HepG2 (cell line): ENCODE measurements around the gene SLC38A3. TPM values are rescaled to one million over a fixed set of nuclear protein-coding genes. Genes with fewer than 3 reads are reported as not detected.

Experiments used
- AHR ChIP-seq: IDR thresholded peaks from 2 replicates; pipeline ENCODE4 v1.6.1; 2018; ENCODE audit warnings: missing genetic modification reagents, missing compliant biosample characterization
- BATF2 ChIP-seq: sonication (generic); formaldehyde crosslinking; IDR thresholded peaks from 2 replicates; pipeline ENCODE4 v1.8.0; 2022; ENCODE audit warnings: mild to moderate bottlenecking, missing genetic modification reagents, moderate library complexity
- FLYWCH1 ChIP-seq: sonication (generic); formaldehyde crosslinking; IDR thresholded peaks from 2 replicates; pipeline ENCODE4 v1.8.1; 2023; ENCODE audit warnings: mild to moderate bottlenecking, missing genetic modification reagents
- GFI1 ChIP-seq: sonication (generic); formaldehyde crosslinking; IDR thresholded peaks from 2 replicates; pipeline ENCODE4 v1.5.0; 2020; ENCODE audit warnings: missing genetic modification reagents, mild to moderate bottlenecking, borderline replicate concordance
- HNF4G ChIP-seq, 2 experiments: sonication (generic) in 1 of 2; formaldehyde crosslinking in 1 of 2; IDR thresholded peaks; 2 replicates each; pipeline versions ENCODE4 v1.4.0 to v1.6.1; 2011 to 2020; ENCODE audit warnings: borderline replicate concordance in 2 of 2, low read depth in 2 of 2, mild to moderate bottlenecking in 2 of 2, low read length in 1 of 2, missing genetic modification reagents in 1 of 2, moderate library complexity in 1 of 2
- IRF2 ChIP-seq: IDR thresholded peaks from 2 replicates; pipeline ENCODE4 v1.6.1; 2018; ENCODE audit warnings: missing genetic modification reagents, missing compliant biosample characterization
- KAT8 ChIP-seq: IDR thresholded peaks from 2 replicates; pipeline ENCODE4 v1.6.1; 2016; ENCODE audit warnings: missing genetic modification reagents, missing compliant biosample characterization
- KDM5A ChIP-seq: fragments of 200-600 bp; sonication (generic); IDR thresholded peaks from 2 replicates; pipeline ENCODE4 v1.7.0; 2018; ENCODE audit warnings: antibody characterized with exemption, mild to moderate bottlenecking, low read length, borderline replicate concordance
- KDM6A ChIP-seq: IDR thresholded peaks from 2 replicates; pipeline ENCODE4 v1.6.1; 2016; ENCODE audit warnings: low read depth
- NONO ChIP-seq, 2 experiments: fragments of 450-650 bp in 1 of 2; sonication (generic) in 1 of 2; formaldehyde crosslinking in 1 of 2; IDR thresholded peaks in 1 of 2; conservative IDR thresholded peaks in 1 of 2; 2 replicates each; pipeline versions ENCODE4 v1.6.1 to v1.8.0; 2017 to 2022; ENCODE audit warnings: mild to moderate bottlenecking in 1 of 2, missing genetic modification reagents in 1 of 2, moderate library complexity in 1 of 2
- NR2F2 ChIP-seq: IDR thresholded peaks from 2 replicates; pipeline ENCODE4 v1.6.1; 2012; ENCODE audit warnings: low read depth, inconsistent platforms, borderline replicate concordance
- TBX3 ChIP-seq: fragments of 450-650 bp; IDR thresholded peaks from 2 replicates; pipeline ENCODE4 v1.6.1; 2017; ENCODE audit warnings: antibody characterized with exemption, mild to moderate bottlenecking, inconsistent platforms, borderline replicate concordance
- ZBTB7A ChIP-seq: sonication (generic); formaldehyde crosslinking; IDR thresholded peaks from 2 replicates; pipeline ENCODE4 v1.8.0; 2022; ENCODE audit warnings: mild to moderate bottlenecking, missing genetic modification reagents
- ZFP41 ChIP-seq: sonication (generic); formaldehyde crosslinking; IDR thresholded peaks from 2 replicates; pipeline ENCODE4 v1.4.0; 2020; ENCODE audit warnings: mild to moderate bottlenecking, missing genetic modification reagents, borderline replicate concordance
- ZNF333 ChIP-seq: sonication (generic); formaldehyde crosslinking; IDR thresholded peaks from 2 replicates; pipeline ENCODE4 v1.4.0; 2020; ENCODE audit warnings: mild to moderate bottlenecking, missing genetic modification reagents, borderline replicate concordance
- ZNF609 ChIP-seq: sonication (generic); formaldehyde crosslinking; IDR thresholded peaks from 2 replicates; pipeline ENCODE4 v1.4.0; 2020; ENCODE audit warnings: mild to moderate bottlenecking, missing genetic modification reagents, borderline replicate concordance
- polyA plus RNA-seq, 8 experiments: library from polyadenylated mRNA; depleted of rRNA in 3 of 8; stranded (reverse) in 7 of 8; unstranded in 1 of 8; fragments of >200 nt; fragmentation: Illumina TruSeq in 4 of 8; extraction: Trizol in 4 of 8; gene quantifications; 2 replicates each; pipeline versions ENCODE4 v1.2.1 to v1.2.3, GENCODE V29; 2011 to 2016; ENCODE audit warnings: low read depth in 4 of 8, missing spikeins in 1 of 8, mixed read lengths in 1 of 8; ENCODE audit not compliant: insufficient read depth in 1 of 8
- total RNA-seq, 5 experiments: library from RNA; depleted of rRNA; stranded (reverse); fragments of >200 nt; fragmentation: Illumina TruSeq; extraction: Trizol; gene quantifications; 2 replicates each; pipeline ENCODE4 v1.2.3, GENCODE V29; 2016; ENCODE audit warnings: low read depth in 1 of 5
- TF ChIP-seq, protein P1 (sequence below): sonication (generic); formaldehyde crosslinking; IDR thresholded peaks from 2 replicates; pipeline ENCODE4 v1.4.0; 2020; ENCODE audit warnings: missing genetic modification reagents, mild to moderate bottlenecking, borderline replicate concordance
- TF ChIP-seq, protein P2 (sequence below), 2 experiments: sonication (generic) in 1 of 2; formaldehyde crosslinking in 1 of 2; IDR thresholded peaks; 2 replicates each; pipeline versions ENCODE4 v1.4.0 to v1.6.1; 2016 to 2020; ENCODE audit warnings: borderline replicate concordance in 1 of 2, low read depth in 1 of 2, mild to moderate bottlenecking in 1 of 2, missing genetic modification reagents in 1 of 2

Gene SLC38A3
- total and polyA plus RNA-seq, 2 of the 13 experiments (the other 11 are each of a cell fraction or from before 2014, with no cell fraction given): 29.8 to 164 TPM

DNA sequence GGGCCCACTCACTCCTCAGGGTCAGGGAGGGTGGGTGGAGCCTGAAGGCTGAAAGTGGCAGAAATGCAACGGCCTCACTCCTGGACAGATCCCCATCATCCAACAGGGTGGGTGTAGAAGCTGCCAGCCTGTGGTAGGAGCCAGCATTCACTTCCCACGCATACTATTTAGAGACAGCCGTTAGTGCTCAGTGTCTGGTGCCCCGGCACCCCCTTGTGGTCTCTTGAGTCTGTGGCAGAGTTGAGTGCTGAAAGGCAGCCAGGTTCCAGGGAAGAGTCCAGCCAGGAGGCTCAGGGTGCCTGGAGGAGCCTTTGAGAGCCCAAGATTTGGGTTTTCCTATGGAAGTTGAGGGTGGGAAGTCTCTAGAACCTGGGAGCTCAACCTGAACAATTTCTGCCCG is 15.8 kb upstream of the SLC38A3 start (continued):
- TF ChIP-seq, protein P1, sequence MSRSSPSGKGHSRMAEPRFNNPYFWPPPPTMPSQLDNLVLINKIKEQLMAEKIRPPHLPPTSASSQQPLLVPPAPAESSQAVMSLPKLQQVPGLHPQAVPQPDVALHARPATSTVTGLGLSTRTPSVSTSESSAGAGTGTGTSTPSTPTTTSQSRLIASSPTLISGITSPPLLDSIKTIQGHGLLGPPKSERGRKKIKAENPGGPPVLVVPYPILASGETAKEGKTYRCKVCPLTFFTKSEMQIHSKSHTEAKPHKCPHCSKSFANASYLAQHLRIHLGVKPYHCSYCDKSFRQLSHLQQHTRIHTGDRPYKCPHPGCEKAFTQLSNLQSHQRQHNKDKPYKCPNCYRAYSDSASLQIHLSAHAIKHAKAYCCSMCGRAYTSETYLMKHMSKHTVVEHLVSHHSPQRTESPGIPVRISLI: no peak
- no peak for TF ChIP-seq KDM6A (CRISPR knock-in tag)
- TF ChIP-seq ZFP41 (CRISPR knock-in tag): no peak
- no peak for TF ChIP-seq HNF4G (IDR thresholded peaks at IDR 0.05; ENCODE audit: borderline replicate concordance, low read depth, low read length)
- no peak for TF ChIP-seq HNF4G (CRISPR knock-in tag; IDR thresholded peaks at IDR 0.05; ENCODE audit: borderline replicate concordance, low read depth)
- no peak for TF ChIP-seq ZNF609 (CRISPR knock-in tag)
- TF ChIP-seq BATF2 (CRISPR knock-in tag): no peak
- TF ChIP-seq, protein P2, sequence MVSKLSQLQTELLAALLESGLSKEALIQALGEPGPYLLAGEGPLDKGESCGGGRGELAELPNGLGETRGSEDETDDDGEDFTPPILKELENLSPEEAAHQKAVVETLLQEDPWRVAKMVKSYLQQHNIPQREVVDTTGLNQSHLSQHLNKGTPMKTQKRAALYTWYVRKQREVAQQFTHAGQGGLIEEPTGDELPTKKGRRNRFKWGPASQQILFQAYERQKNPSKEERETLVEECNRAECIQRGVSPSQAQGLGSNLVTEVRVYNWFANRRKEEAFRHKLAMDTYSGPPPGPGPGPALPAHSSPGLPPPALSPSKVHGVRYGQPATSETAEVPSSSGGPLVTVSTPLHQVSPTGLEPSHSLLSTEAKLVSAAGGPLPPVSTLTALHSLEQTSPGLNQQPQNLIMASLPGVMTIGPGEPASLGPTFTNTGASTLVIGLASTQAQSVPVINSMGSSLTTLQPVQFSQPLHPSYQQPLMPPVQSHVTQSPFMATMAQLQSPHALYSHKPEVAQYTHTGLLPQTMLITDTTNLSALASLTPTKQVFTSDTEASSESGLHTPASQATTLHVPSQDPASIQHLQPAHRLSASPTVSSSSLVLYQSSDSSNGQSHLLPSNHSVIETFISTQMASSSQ (IDR thresholded peaks at IDR 0.05; ENCODE audit: low read depth): no peak
- TF ChIP-seq, protein P2 (CRISPR knock-in tag; IDR thresholded peaks at IDR 0.05; ENCODE audit: borderline replicate concordance): no peak
- TF ChIP-seq KAT8: peak; percentile 40; the same call in 1 of the 2 replicates
- no peak for TF ChIP-seq TBX3
- TF ChIP-seq IRF2: no peak
- TF ChIP-seq ZNF333 (CRISPR knock-in tag): no peak
- no peak for TF ChIP-seq ZBTB7A
- TF ChIP-seq KDM5A: no peak
- no peak for TF ChIP-seq NONO (IDR thresholded peaks at IDR 0.05)
- 0 out of 2 replicates have a peak, but pooled peaks have one; percentile 21 for TF ChIP-seq NONO (CRISPR knock-in tag; conservative IDR thresholded peaks at IDR 0.05)
- TF ChIP-seq FLYWCH1 (CRISPR knock-in tag): no peak
- TF ChIP-seq NR2F2: no peak
- TF ChIP-seq GFI1 (CRISPR knock-in tag): no peak
- no peak for TF ChIP-seq AHR (CRISPR knock-in tag)
